ENCODE data around the gene SRP9. TPM values are rescaled to one million over a fixed set of nuclear protein-coding genes. Genes with fewer than 3 reads are reported as not detected.

The SRP9 gene
- total RNA-seq, 4 donors from 2014 or later: 67.9 to 153 (median 131) TPM

DNA sequence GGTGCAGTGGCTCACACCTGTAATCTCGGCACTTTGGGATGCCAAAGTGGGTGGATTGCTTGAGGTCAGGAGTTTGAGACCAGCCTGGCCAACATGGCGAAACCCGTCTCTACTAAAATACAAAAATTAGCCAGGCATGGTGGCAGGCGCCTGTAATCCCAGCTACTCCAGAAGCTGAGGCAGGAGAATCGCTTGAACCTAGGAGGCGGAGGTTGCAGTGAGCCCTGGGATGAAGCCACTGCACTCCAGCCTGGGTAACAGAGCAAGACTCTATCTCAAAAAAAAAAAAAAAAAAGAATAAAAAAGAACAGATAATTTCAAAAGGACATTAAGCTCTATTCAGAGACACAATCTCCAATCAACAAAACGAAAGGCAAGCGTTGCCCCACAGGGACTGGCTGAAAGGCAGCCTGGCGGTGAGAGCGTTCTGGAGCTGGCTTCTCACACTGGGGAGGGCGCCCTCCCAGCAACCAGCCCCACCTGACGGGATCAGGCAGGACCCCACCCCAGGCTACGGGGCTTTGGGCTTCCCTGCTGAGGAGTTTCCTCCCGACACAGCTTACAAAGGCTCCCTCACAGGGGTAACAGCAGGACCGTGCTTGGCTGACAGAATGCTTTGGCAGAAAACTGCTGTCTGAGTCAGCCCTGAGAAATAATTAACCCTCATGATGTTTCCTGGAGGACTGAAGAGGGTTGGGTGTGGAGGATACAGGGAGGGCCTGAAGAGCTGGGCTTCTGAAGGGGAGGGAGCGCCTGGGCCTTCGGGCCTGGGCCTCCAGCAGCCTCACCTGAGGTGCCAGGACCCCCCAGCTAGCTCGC is 31.1 kb upstream of the SRP9 start:
- no peaks in the 10 kb centered on the region for H3K36me3 ChIP-seq
- peak in 3 of 6 experiments; percentile 47 to 51 (median 50) for TF ChIP-seq CTCF (IDR thresholded peaks at IDR 0.05)
- peak; percentile 53 to 66 for TF ChIP-seq POLR2A (IDR thresholded peaks at IDR 0.05)
- DNase-seq: peak in 2 of 3 donors; percentile 75 to 78
- no peaks in the 10 kb centered on the region for H3K9me3 ChIP-seq
- no peaks in the 10 kb centered on the region for H3K27me3 ChIP-seq
- H3K4me3 ChIP-seq: peak overlapping the region; percentile 6 to 72 (median 38)
- H3K4me1 ChIP-seq: peaks cover 0 to 17% (median 0%) of the 10 kb centered on the region in 4 donors
- H3K27ac ChIP-seq: peak overlapping the region; percentile 25 to 93 (median 82)

DNA sequence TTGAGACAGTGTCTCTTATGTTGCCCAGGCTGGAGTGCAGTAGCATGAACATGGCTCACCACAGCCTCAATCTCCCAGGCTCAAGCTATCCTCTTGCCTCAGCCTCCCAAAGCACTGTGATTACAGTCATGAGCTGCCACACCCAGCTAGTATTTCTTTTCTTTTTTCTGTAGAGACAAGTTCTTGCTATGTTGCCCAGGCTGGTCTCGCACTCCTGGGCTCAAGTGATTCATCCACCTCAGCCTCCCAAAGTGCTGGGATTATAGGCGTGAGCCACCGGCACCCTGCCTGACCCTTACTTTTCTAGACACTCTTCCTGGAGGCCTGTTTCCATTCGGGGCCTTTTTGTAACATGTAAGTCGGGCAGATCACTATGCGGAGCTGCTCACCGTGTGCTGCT is 30.1 kb upstream of the SRP9 start:
- no peak overlapping the region for H3K4me3 ChIP-seq
- no peaks in the 10 kb centered on the region for H3K9me3 ChIP-seq
- H3K36me3 ChIP-seq: no peaks in the 10 kb centered on the region
- no peaks in the 10 kb centered on the region for H3K27me3 ChIP-seq
- no peak for DNase-seq
- peaks cover 0 to 17% (median 0%) of the 10 kb centered on the region in 4 donors for H3K4me1 ChIP-seq
- TF ChIP-seq POLR2A (IDR thresholded peaks at IDR 0.05) (no peak), CTCF (IDR thresholded peaks at IDR 0.05) (no peak)
- H3K27ac ChIP-seq: peak overlapping the region in 3 of 4 donors; percentile 9 to 89 (median 75)

- Histone ChIP-seq H3K4me1 (peaks cover 0 to 17% (median 0%) of the 10 kb centered on the region in 4 donors), H3K36me3 (no peaks in the 10 kb centered on the region), H3K27ac (no peak overlapping the region), H3K4me3 (no peak overlapping the region), H3K27me3 (no peaks in the 10 kb centered on the region), H3K9me3 (no peaks in the 10 kb centered on the region)
- TF ChIP-seq CTCF (IDR thresholded peaks at IDR 0.05): no peak
- TF ChIP-seq POLR2A (IDR thresholded peaks at IDR 0.05): no peak
- no peak for DNase-seq
These were observed 29.1 kb upstream of the SRP9 start for GRCh38 chr1:225748529-225748928.

DNA sequence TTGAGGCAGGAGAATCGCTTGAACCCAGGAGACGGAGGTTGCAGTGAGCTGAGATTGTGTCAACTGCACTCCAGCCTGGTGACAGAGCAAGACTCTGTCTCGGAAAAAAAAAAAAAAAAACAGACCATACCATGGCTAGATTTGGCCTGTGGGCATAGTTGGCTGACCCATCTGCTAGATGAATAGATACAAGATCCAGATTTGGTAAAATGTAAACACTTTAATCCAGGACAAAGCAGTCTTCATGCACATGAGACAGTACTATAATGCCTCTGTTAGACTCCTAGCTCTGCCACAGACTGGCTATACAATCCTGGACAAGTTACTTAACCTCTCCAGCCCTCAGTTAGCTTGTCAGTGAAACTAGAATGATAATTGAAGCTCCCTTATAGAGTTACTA is 27.9 kb upstream of the SRP9 start:
- TF ChIP-seq POLR2A (IDR thresholded peaks at IDR 0.05): no peak
- no peak for TF ChIP-seq CTCF (IDR thresholded peaks at IDR 0.05)
- no peak for DNase-seq
- Histone ChIP-seq H3K27ac (no peak overlapping the region), H3K4me1 (peaks cover 0 to 17% (median 0%) of the 10 kb centered on the region in 4 donors), H3K4me3 (no peak overlapping the region), H3K36me3 (no peaks in the 10 kb centered on the region), H3K9me3 (no peaks in the 10 kb centered on the region), H3K27me3 (no peaks in the 10 kb centered on the region)

DNA sequence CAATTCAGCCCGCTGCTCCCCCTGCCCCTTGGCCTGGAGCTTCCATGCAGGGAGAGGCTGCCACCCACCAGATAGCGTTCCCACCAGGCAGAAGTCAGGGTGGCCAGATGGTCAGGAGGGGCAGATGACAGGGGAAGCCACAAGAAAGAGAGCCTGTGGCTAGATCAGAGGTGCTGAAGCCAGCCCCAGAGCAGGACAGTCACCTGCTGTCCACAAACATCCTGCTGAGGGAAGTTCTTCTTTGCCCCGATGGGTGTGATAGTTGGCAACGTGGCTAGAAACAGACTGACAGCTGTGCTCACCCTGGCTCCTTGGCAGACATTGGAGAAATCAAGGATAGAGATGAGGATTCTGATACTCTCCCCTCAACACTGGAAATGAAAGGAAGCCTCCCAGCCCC is 27.2 kb upstream of the SRP9 start:
- Histone ChIP-seq H3K9me3 (no peaks in the 10 kb centered on the region), H3K36me3 (no peaks in the 10 kb centered on the region), H3K27me3 (no peaks in the 10 kb centered on the region), H3K4me3 (no peak overlapping the region), H3K27ac (no peak overlapping the region), H3K4me1 (peaks cover 0 to 20% (median 0%) of the 10 kb centered on the region in 4 donors)
- TF ChIP-seq CTCF (IDR thresholded peaks at IDR 0.05): no peak
- TF ChIP-seq POLR2A (IDR thresholded peaks at IDR 0.05): no peak
- DNase-seq: no peak
